GM12874 (cell line): ENCODE results near the gene SHKBP1.

Source experiments
- TF ChIP-seq, protein P1 (sequence below): IDR thresholded peaks from 2 replicates; pipeline ENCODE4 v1.5.1; 2011; ENCODE audit warnings: low read depth, mild to moderate bottlenecking, control low read depth, low read length, moderate library complexity; ENCODE audit not compliant: insufficient read depth

The SHKBP1 gene

DNA sequence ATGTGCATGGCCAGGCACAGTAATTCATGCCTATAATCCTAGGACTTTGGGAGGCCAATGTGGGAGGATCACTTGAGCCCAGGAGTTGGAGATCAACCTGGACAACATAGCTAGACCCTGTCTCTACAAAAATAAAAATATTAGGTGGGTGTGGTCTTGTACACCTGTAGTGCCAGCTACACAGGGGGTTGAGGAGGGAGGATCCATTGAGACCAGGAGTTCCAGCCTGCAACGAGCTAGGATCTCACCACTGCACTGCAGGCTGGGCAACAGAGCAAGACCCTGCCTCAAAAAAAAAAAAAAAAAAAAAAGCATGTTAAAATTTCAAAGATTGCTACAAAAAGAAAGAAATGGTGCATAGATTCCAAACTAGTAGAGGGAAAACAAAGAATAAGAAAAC, 61.7 kb downstream of the SHKBP1 start:
- TF ChIP-seq, protein P1, sequence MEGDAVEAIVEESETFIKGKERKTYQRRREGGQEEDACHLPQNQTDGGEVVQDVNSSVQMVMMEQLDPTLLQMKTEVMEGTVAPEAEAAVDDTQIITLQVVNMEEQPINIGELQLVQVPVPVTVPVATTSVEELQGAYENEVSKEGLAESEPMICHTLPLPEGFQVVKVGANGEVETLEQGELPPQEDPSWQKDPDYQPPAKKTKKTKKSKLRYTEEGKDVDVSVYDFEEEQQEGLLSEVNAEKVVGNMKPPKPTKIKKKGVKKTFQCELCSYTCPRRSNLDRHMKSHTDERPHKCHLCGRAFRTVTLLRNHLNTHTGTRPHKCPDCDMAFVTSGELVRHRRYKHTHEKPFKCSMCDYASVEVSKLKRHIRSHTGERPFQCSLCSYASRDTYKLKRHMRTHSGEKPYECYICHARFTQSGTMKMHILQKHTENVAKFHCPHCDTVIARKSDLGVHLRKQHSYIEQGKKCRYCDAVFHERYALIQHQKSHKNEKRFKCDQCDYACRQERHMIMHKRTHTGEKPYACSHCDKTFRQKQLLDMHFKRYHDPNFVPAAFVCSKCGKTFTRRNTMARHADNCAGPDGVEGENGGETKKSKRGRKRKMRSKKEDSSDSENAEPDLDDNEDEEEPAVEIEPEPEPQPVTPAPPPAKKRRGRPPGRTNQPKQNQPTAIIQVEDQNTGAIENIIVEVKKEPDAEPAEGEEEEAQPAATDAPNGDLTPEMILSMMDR = no peak

DNA sequence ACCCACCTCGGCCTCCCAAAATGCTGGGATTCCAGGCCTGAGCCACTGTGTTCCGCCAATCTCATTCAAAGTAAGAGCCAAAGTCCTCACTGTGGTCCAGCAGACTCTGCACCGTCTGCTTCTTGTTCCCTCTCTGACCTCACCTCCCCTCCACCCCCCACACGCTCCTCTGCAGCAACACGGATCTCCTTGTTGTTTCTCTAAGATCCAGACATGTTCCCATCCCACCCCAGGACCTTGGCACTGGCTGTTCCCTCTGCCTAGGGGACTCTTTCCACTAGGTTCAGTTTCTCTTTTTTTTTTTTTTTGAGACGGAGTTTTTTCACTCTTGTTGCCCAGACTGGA, 62.9 kb downstream of the SHKBP1 start:
- TF ChIP-seq, protein P1 = no peak

DNA sequence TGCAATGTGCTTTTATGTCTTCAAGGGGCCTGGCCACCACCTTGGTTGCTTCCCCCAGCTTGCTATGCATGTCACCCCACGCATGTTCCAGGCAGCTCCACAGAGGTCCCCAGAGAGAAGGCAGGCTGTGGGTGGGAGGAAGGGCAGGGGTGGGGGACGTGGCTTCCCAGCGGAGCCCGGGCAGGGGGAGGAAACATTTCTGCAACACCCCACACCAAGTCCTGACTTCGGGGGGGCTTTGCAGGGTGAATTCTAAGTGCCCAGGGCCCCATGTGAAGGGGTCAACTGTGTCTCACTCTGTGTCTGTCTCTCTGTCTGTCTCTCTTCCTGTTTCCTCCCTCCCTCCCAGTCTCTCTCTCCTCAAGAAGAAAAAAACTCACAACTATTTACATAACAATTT, 64.1 kb downstream of the SHKBP1 start:
- TF ChIP-seq, protein P1 = no peak
